BE2C (cell line): ENCODE results near the gene ALCAM.

ENCODE experiments used
- DNase-seq: peaks from one replicate; pipeline ENCODE4 v3.0.0-alpha.2; 2020
- H3K27me3 ChIP-seq: fragments of 250-450 bp; sonication (Bioruptor Pico); 2 replicates; pipeline ENCODE4 v1.5.1; 2020; ENCODE audit warnings: mild to moderate bottlenecking
- H3K36me3 ChIP-seq: fragments of 250-450 bp; sonication (Bioruptor Pico); 2 replicates; pipeline ENCODE4 v1.5.1; 2020; ENCODE audit warnings: mild to moderate bottlenecking
- H3K4me1 ChIP-seq: fragments of 250-450 bp; sonication (Bioruptor Pico); 2 replicates; pipeline ENCODE4 v1.5.1; 2020
- H3K4me3 ChIP-seq: 2 replicates; pipeline ENCODE4 v1.5.1; 2011; ENCODE audit warnings: low read depth, low read length
- H3K9me3 ChIP-seq: fragments of 250-450 bp; sonication (Bioruptor Pico); 2 replicates; pipeline ENCODE4 v1.5.1; 2020
- CTCF ChIP-seq: IDR thresholded peaks from 2 replicates; pipeline ENCODE4 v1.5.1; 2012; ENCODE audit warnings: mild to moderate bottlenecking, low read depth, low read length

ALCAM gene

GRCh38 chr3:105327662-105328337 lies 38.9 kb upstream of the ALCAM start:
- H3K4me3 ChIP-seq: no peak overlapping the region
- no peaks in the 10 kb centered on the region for H3K27me3 ChIP-seq
- DNase-seq: no peak
- H3K36me3 ChIP-seq: no peaks in the 10 kb centered on the region
- no peaks in the 10 kb centered on the region for H3K4me1 ChIP-seq
- no peak for TF ChIP-seq CTCF
- peaks cover under 1% of the 10 kb centered on the region for H3K9me3 ChIP-seq

- Histone ChIP-seq H3K27me3 (no peaks in the 10 kb centered on the region), H3K36me3 (no peaks in the 10 kb centered on the region), H3K4me1 (no peaks in the 10 kb centered on the region), H3K9me3 (peaks cover 5% of the 10 kb centered on the region), H3K4me3 (no peak overlapping the region)
- TF ChIP-seq CTCF: no peak
- no peak for DNase-seq
Measured at GRCh38 chr3:105328338-105328730, 38.4 kb upstream of the ALCAM start.

- no peaks in the 10 kb centered on the region for H3K36me3 ChIP-seq
- H3K9me3 ChIP-seq: peaks cover 6% of the 10 kb centered on the region; the same call in 1 of the 2 replicates
- H3K4me3 ChIP-seq: no peak overlapping the region
- no peaks in the 10 kb centered on the region for H3K4me1 ChIP-seq
- H3K27me3 ChIP-seq: no peaks in the 10 kb centered on the region
- DNase-seq: no peak
- TF ChIP-seq CTCF: no peak
Measured at GRCh38 chr3:105332961-105333360, 33.7 kb upstream of the ALCAM start.

- Histone ChIP-seq H3K4me3 (no peak overlapping the region), H3K27me3 (no peaks in the 10 kb centered on the region), H3K36me3 (no peaks in the 10 kb centered on the region), H3K4me1 (no peaks in the 10 kb centered on the region), H3K9me3 (peaks cover 6% of the 10 kb centered on the region; the same call in 1 of the 2 replicates)
- DNase-seq: no peak
- TF ChIP-seq CTCF: no peak
Measured at GRCh38 chr3:105334138-105334882, 32.4 kb upstream of the ALCAM start.

- DNase-seq: no peak
- Histone ChIP-seq H3K27me3 (no peaks in the 10 kb centered on the region), H3K4me1 (no peaks in the 10 kb centered on the region), H3K4me3 (no peak overlapping the region), H3K9me3 (no peaks in the 10 kb centered on the region), H3K36me3 (no peaks in the 10 kb centered on the region)
- TF ChIP-seq CTCF: no peak
Measured at GRCh38 chr3:105339946-105340345, 26.8 kb upstream of the ALCAM start.

- no peaks in the 10 kb centered on the region for H3K9me3 ChIP-seq
- DNase-seq: no peak
- no peak overlapping the region for H3K4me3 ChIP-seq
- H3K4me1 ChIP-seq: no peaks in the 10 kb centered on the region
- H3K27me3 ChIP-seq: no peaks in the 10 kb centered on the region
- H3K36me3 ChIP-seq: no peaks in the 10 kb centered on the region
- TF ChIP-seq CTCF: no peak
Measured at GRCh38 chr3:105343991-105344390, 22.7 kb upstream of the ALCAM start.
